Loucy (cell line): ENCODE results near the gene TGM3.

Source experiments
- H2AFZ ChIP-seq: fragments of 200-600 bp; sonication (generic); 2 replicates; pipeline ENCODE4 v1.6.0; 2016; ENCODE audit warnings: antibody characterized with exemption, mild to moderate bottlenecking, low read length, moderate library complexity
- H3F3A ChIP-seq: fragments of 200-600 bp; 2 replicates; pipeline ENCODE4 v1.6.0; 2016; ENCODE audit warnings: antibody characterized with exemption, low read depth, mild to moderate bottlenecking
- H3K27me3 ChIP-seq: fragments of 200-600 bp; sonication (generic); 2 replicates; pipeline ENCODE4 v1.6.1; 2014; ENCODE audit warnings: low read length, mild to moderate bottlenecking; ENCODE audit not compliant: insufficient read depth, poor library complexity, severe bottlenecking
- H3K36me3 ChIP-seq: fragments of 200-600 bp; sonication (generic); 2 replicates; pipeline ENCODE4 v1.6.1; 2016; ENCODE audit warnings: low read length; ENCODE audit not compliant: insufficient read depth
- H3K4me1 ChIP-seq: fragments of 200-600 bp; sonication (generic); 2 replicates; pipeline ENCODE4 v1.5.1; 2014; ENCODE audit warnings: low read length, mild to moderate bottlenecking; ENCODE audit not compliant: insufficient read depth, poor library complexity, severe bottlenecking
- H3K4me2 ChIP-seq: fragments of 200-600 bp; sonication (generic); 2 replicates; pipeline ENCODE4 v1.6.0; 2014; ENCODE audit warnings: antibody characterized with exemption, low read length, low read depth, mild to moderate bottlenecking; ENCODE audit not compliant: poor library complexity, severe bottlenecking
- H3K4me3 ChIP-seq: fragments of 200-600 bp; sonication (generic); 2 replicates; pipeline ENCODE4 v1.5.1; 2014; ENCODE audit warnings: low read length, mild to moderate bottlenecking, mixed read lengths; ENCODE audit not compliant: poor library complexity, severe bottlenecking
- H3K79me2 ChIP-seq: fragments of 200-600 bp; sonication (generic); 2 replicates; pipeline ENCODE4 v1.6.1; 2014; ENCODE audit warnings: low read length; ENCODE audit not compliant: insufficient read depth
- H3K9ac ChIP-seq: fragments of 200-600 bp; sonication (generic); 2 replicates; pipeline ENCODE4 v1.6.0; 2014; ENCODE audit warnings: mild to moderate bottlenecking, low read depth, low read length, moderate library complexity; ENCODE audit not compliant: poor library complexity, severe bottlenecking
- H3K9me2 ChIP-seq: fragments of 200-600 bp; sonication (generic); replicated peaks from 2 replicates; pipeline ENCODE4 v1.6.1; 2016; ENCODE audit warnings: low read depth, low read length, mixed read lengths
- H3K9me3 ChIP-seq: fragments of 200-600 bp; sonication (generic); 2 replicates; pipeline ENCODE4 v1.6.1; 2014; ENCODE audit warnings: mild to moderate bottlenecking, antibody characterized with exemption, low read length, low read depth; ENCODE audit not compliant: insufficient read depth
- H4K20me1 ChIP-seq: fragments of 200-600 bp; sonication (generic); 2 replicates; pipeline ENCODE4 v1.6.0; 2014; ENCODE audit warnings: antibody characterized with exemption, low read length, mild to moderate bottlenecking; ENCODE audit not compliant: insufficient read depth, poor library complexity, severe bottlenecking
- CTCF ChIP-seq: fragments of 200-600 bp; sonication (generic); conservative IDR thresholded peaks from 2 replicates; pipeline ENCODE4 v1.5.1; 2014; ENCODE audit warnings: mild to moderate bottlenecking, antibody characterized with exemption, low read length
- EZH2phosphoT487 ChIP-seq: fragments of 200-600 bp; IDR thresholded peaks from 2 replicates; pipeline ENCODE4 v1.6.1; 2018; ENCODE audit warnings: antibody characterized with exemption, mild to moderate bottlenecking, moderate library complexity, borderline replicate concordance

The TGM3 gene

DNA sequence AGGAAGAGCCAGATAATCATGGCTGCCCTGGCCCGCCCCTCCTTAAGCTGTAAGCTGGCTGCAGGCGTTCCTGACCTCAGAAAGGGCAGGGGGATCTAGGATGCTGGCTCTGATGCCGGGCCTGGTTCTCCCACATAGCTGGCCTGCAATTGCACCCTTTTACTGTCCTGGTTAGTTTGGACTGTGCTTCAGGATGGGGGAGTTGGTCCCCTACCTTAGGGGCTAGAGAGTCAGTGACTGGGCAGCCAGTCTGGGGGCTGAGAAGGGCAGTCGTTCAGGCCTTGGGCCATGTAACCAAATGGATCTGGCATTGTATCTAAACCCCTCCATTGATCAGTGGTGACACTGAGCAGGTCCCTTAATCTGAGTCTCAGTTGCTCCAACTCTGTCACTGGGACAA lies 40.7 kb downstream of the TGM3 start:
- H3K79me2 ChIP-seq, result no peaks in the 10 kb centered on the region
- no peaks in the 10 kb centered on the region for H3K27me3 ChIP-seq

DNA sequence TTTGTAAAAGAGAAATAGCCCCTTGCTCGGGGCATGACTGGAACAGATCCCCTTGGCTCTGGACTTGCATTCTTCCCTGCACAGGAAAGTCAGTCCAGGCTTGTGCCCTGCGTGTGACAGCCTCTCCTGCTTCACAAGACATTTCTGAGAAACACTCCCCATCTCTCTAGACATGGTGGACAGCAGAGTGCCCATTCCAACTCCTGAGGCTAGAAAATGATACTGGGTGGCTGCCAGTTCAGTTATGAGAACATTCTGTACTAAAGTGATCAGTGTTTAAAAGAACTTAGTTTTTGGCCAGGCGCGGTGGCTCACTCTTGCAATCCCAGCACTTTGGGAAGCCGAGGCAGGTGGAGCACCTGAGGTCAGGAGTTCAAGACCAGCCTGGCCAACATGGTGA lies 41.3 kb downstream of the TGM3 start:
- H3F3A ChIP-seq, result no peaks in the 10 kb centered on the region
- no peaks in the 10 kb centered on the region for H4K20me1 ChIP-seq
- H3K4me2 ChIP-seq, result no peak overlapping the region
- no peak overlapping the region for H3K9ac ChIP-seq
- TF ChIP-seq EZH2phosphoT487 (no peak), CTCF (no peak)
- no peaks in the 10 kb centered on the region for H3K79me2 ChIP-seq
- H3K4me3 ChIP-seq, result no peak overlapping the region
- H3K36me3 ChIP-seq, result no peaks in the 10 kb centered on the region
- no peak overlapping the region for H2AFZ ChIP-seq
- H3K4me1 ChIP-seq, result no peaks in the 10 kb centered on the region
- no peaks in the 10 kb centered on the region for H3K9me3 ChIP-seq
- H3K27me3 ChIP-seq, result no peaks in the 10 kb centered on the region
- no peaks in the 10 kb centered on the region for H3K9me2 ChIP-seq

More for the DNA sequence above, 40.7 kb downstream of the TGM3 start:
- Histone ChIP-seq H3K36me3 (no peaks in the 10 kb centered on the region), H3K9me2 (no peaks in the 10 kb centered on the region), H3K4me3 (no peak overlapping the region), H3K9me3 (no peaks in the 10 kb centered on the region), H3K4me1 (no peaks in the 10 kb centered on the region), H3K9ac (no peak overlapping the region), H3K4me2 (no peak overlapping the region), H2AFZ (no peak overlapping the region), H4K20me1 (no peaks in the 10 kb centered on the region), H3F3A (no peaks in the 10 kb centered on the region)
- TF ChIP-seq CTCF (no peak), EZH2phosphoT487 (no peak)

GRCh38 chr20:2338411-2339066 lies 42.7 kb downstream of the TGM3 start:
- Histone ChIP-seq H3K9ac (no peak overlapping the region), H3K9me2 (no peaks in the 10 kb centered on the region), H3K36me3 (no peaks in the 10 kb centered on the region), H3K27me3 (no peaks in the 10 kb centered on the region), H3F3A (no peaks in the 10 kb centered on the region), H3K4me3 (no peak overlapping the region), H3K4me2 (no peak overlapping the region), H4K20me1 (no peaks in the 10 kb centered on the region), H2AFZ (no peak overlapping the region), H3K79me2 (no peaks in the 10 kb centered on the region), H3K9me3 (no peaks in the 10 kb centered on the region), H3K4me1 (no peaks in the 10 kb centered on the region)
- TF ChIP-seq CTCF (no peak), EZH2phosphoT487 (no peak)
